PFSK-1 (cell line): ENCODE results near the gene PLEK2.

Source experiments
- FOXP2 ChIP-seq: optimal IDR thresholded peaks from 2 replicates; pipeline ENCODE3; 2011; ENCODE audit warnings: borderline replicate concordance, control low read depth, inconsistent platforms; ENCODE audit not compliant: insufficient read depth; ENCODE audit errors: extremely low read length, extremely low read depth
- POLR2AphosphoS5 ChIP-seq: IDR thresholded peaks from 2 replicates; pipeline ENCODE4 v1.6.1; 2012; ENCODE audit warnings: low read depth, mild to moderate bottlenecking, control low read depth, low read length, moderate library complexity
- SIN3A ChIP-seq: IDR thresholded peaks from 2 replicates; pipeline ENCODE4 v1.6.1; 2012; ENCODE audit warnings: mild to moderate bottlenecking, low read length, moderate library complexity, borderline replicate concordance; ENCODE audit not compliant: insufficient read depth
- TAF1 ChIP-seq: IDR thresholded peaks from 2 replicates; pipeline ENCODE4 v1.6.1; 2012; ENCODE audit warnings: low read length, control low read depth, borderline replicate concordance; ENCODE audit not compliant: insufficient read depth
- TF ChIP-seq, protein P1 (sequence below), 2 experiments: IDR thresholded peaks; 2 replicates each; pipeline versions ENCODE4 v1.6.1 to v1.8.0; 2011 to 2012; ENCODE audit warnings: low read depth in 2 of 2, low read length in 2 of 2, control low read depth in 1 of 2, inconsistent platforms in 1 of 2, mild to moderate bottlenecking in 1 of 2, moderate library complexity in 1 of 2; ENCODE audit not compliant: insufficient read depth in 1 of 2

Gene PLEK2

DNA sequence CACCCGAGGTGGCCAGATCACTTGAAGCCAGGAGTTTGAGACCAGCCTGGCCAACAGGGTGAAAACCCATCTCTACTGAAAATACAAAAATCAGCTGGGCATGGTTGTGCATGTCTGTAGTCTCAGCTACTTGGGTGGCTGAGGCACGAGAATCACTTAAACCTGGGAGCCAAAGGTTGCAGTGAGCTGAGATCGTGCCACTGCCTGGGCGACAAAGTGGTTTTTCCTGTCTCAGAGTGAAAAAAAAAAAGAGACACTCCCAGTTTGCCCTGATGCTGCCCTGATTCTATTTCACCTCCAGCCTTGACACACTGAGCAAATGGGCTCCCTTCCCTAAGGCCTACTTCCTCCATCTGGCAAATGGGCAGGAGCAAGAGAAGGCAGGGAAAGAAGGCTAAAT, 28.5 kb upstream of the PLEK2 start:
- TF ChIP-seq POLR2AphosphoS5 (no peak), TAF1 (no peak), SIN3A (no peak), FOXP2 (no peak)
- TF ChIP-seq, protein P1, sequence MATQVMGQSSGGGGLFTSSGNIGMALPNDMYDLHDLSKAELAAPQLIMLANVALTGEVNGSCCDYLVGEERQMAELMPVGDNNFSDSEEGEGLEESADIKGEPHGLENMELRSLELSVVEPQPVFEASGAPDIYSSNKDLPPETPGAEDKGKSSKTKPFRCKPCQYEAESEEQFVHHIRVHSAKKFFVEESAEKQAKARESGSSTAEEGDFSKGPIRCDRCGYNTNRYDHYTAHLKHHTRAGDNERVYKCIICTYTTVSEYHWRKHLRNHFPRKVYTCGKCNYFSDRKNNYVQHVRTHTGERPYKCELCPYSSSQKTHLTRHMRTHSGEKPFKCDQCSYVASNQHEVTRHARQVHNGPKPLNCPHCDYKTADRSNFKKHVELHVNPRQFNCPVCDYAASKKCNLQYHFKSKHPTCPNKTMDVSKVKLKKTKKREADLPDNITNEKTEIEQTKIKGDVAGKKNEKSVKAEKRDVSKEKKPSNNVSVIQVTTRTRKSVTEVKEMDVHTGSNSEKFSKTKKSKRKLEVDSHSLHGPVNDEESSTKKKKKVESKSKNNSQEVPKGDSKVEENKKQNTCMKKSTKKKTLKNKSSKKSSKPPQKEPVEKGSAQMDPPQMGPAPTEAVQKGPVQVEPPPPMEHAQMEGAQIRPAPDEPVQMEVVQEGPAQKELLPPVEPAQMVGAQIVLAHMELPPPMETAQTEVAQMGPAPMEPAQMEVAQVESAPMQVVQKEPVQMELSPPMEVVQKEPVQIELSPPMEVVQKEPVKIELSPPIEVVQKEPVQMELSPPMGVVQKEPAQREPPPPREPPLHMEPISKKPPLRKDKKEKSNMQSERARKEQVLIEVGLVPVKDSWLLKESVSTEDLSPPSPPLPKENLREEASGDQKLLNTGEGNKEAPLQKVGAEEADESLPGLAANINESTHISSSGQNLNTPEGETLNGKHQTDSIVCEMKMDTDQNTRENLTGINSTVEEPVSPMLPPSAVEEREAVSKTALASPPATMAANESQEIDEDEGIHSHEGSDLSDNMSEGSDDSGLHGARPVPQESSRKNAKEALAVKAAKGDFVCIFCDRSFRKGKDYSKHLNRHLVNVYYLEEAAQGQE (IDR thresholded peaks at IDR 0.05; ENCODE audit: insufficient read depth in 1 of 2, low read depth in 2 of 2, low read length in 2 of 2) = no peak

DNA sequence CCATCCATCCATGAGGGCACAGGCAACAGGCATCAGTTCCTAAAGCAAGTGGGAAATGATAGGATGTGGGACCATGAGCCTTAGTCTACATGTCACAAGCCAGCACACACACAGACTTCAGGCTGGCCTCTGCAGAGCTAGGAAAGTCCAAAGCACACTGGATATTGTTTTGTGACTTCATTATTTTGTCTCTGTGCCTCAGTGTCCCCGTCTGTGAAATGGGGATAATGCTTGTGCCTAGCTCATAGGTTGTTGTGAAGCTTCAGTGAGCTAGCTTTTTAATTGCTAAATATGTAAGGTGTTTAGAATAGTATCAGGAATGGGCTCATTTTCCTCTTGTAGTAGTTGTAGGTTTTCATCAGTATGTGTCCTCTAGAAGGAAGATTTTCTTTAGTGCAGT, 27.0 kb upstream of the PLEK2 start:
- TF ChIP-seq SIN3A (no peak), FOXP2 (no peak), POLR2AphosphoS5 (no peak), TAF1 (no peak)
- TF ChIP-seq, protein P1 (IDR thresholded peaks at IDR 0.05; ENCODE audit: insufficient read depth in 1 of 2, low read depth in 2 of 2, low read length in 2 of 2) = no peak

DNA sequence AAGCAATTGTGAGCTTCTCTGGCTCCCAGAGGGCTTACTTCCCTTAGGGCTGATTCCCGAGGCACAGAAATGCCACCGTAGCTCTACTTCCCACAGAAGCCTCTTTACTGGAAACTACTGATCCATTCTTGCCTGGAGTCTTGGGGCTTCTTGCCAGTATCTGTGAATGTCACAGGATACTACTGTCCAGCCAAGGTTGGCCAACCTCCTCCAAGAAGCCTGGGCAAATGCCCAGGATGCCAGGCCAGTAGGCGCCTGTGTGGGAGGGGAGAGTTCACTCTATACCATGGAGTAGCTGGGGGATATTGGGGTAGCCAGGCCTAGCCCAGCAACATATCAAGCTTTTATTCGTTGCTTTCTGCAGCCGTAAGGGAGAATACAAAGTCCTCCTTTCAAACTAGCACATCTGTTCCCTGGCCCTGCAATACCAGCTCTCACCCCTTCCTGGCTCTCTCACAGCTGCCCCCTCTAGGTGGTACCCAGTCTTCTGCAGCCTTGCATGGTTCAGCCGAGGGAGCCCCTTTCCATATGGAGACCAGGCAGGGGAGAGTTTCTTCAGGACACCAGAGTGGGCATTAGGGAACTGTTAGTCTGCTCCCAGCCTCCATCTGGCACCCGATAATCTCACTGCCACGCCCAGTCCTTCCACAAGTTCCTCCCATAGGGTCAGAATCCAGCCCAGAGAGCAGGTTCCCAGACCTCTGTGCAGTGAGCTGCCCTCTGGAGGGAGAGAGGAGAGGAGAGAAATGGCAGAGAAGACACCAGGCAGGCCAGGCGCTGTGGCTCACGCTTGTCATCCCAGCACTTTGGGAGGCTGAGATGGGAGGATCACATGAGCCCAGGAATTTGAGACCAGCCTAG, 24.3 kb upstream of the PLEK2 start:
- no peak for TF ChIP-seq TAF1
- no peak for TF ChIP-seq SIN3A
- TF ChIP-seq, protein P1 (IDR thresholded peaks at IDR 0.05; ENCODE audit: insufficient read depth in 1 of 2, low read depth in 2 of 2, low read length in 2 of 2) = no peak
- no peak for TF ChIP-seq POLR2AphosphoS5
- TF ChIP-seq FOXP2 = no peak

DNA sequence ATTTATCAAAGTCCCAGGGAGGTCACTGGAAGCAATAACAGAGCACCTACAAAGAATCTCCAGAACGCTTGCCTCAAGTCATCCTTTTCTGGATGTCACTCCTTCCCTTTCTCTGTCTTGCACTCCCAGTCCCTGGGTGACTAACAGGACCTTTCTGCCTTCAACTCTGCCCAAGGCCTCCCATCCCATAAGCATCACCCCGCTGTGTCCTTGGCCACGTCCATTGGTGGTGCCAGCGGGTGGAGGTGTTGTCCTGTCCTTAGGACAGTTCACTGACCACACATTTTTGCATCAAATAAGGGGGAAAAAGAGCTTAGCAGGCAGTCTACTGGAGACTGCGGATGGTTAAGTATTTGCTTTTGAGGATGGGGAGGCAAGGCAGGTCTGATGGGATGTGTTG, 23.6 kb upstream of the PLEK2 start:
- TF ChIP-seq SIN3A = no peak

DNA sequence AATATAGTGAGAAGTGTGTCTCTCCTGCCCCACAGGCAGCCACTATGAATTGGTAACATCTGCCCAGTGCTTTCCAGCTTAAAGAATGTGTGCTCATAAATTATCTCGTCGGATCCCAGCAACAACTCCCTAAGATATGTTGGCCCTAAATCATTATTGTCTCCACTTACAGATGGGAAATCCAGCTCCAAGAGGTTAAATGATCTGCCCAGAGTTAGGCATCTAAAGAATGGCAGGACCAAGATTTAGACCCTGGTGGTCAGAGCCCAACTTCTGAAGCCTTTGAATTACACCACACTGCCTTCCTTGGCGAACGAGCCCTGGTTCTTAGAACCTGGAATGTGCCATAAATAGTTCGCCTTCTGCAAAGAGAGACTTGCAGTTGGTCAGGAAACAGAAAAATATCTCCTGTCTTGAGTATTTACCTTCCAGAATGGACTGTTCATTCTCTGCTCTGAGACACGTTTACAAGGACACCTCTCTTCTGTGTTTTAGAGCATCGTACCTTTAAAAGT, 20.1 kb upstream of the PLEK2 start:
- no peak for TF ChIP-seq FOXP2
- TF ChIP-seq, protein P1 (IDR thresholded peaks at IDR 0.05; ENCODE audit: insufficient read depth in 1 of 2, low read depth in 2 of 2, low read length in 2 of 2) = no peak
- TF ChIP-seq POLR2AphosphoS5 = no peak
- TF ChIP-seq TAF1 = no peak
- TF ChIP-seq SIN3A = no peak
